ENCODE measurements around the gene MAT2A. TPM values are rescaled to one million over a fixed set of nuclear protein-coding genes. Genes with fewer than 3 reads are reported as not detected.

MAT2A gene
- total RNA-seq (2021; ENCODE audit: unreplicated experiment) (444 TPM), Bru-seq, nascent RNA (percentile 100 among the genes with signal in this experiment), BruChase-seq, experiment 1, labeled RNA remaining after a 6-hour chase (percentile 97 among the genes with signal in this experiment), BruChase-seq, experiment 2, labeled RNA remaining after a 2-hour chase (percentile 100 among the genes with signal in this experiment)
- polyA plus RNA-seq (2012) = 132 and 245 TPM in 2 replicates
- long read RNA-seq, transcript MAT2A-201 (9 exons, 2,819 nt) = major isoform, 132 of 360 reads
- long read RNA-seq, partial matches to known transcripts = 109 of 360 reads
- long read RNA-seq, other reads (novel, unspliced or antisense) = 113 of 360 reads

GRCh38 chr2:85538507-85539360, at the start of gene MAT2A:
Gene MAT2A, plus strand, starts transcription at chr2:85539168. Its CDS starts 120 bp downstream, at chr2:85539288.
- BruUV-seq (replicated peaks) = TSS peak; percentile 77
- ChIA-PET POLR2A (interaction anchor here (0.6 to 15.3 kb wide), 40 partner anchors 8 to 618 kb away, joined by 3 to 236 read pairs (median 6); partner anchors contain the start of genes C2orf68, ELMOD3, GGCX and RETSAT), CTCF (interaction anchor here (0.9 to 2.1 kb wide), 8 partner anchors 10 to 125 kb away, joined by 3 to 17 read pairs (median 4); no protein-coding TSS in a partner anchor), RAD21 (ENCODE audit: low non-redundant PET in 1 of 2, low total read pairs in 2 of 2, uncharacterized antibody in 2 of 2, unreplicated experiment in 2 of 2) (interaction anchor here (0.6 to 1.2 kb wide), 7 partner anchors 13 to 118 kb away, joined by 3 to 10 read pairs (median 6); no protein-coding TSS in a partner anchor)
- no peak within 1 kb of the TSS for H2AFZ ChIP-seq (ENCODE audit: low read depth, low read length, poor library complexity, severe bottlenecking)
- H3K4me2 ChIP-seq (ENCODE audit: low read length) = peak within 1 kb of the TSS; percentile 75
- peak within 1 kb of the TSS; percentile 99 for H3K27ac ChIP-seq (ENCODE audit: low read depth, low read length)
- peak within 1 kb of the TSS; percentile 94 for H3K9ac ChIP-seq (ENCODE audit: low read length)
- DNase-seq (ENCODE audit: low read depth, low spot score) = peak; percentile 89
- peaks cover 32 to 40% of the 10 kb centered on the region in 2 experiments for H3K36me3 ChIP-seq (ENCODE audit: control insufficient read depth in 1 of 2, insufficient read depth in 2 of 2, low read length in 2 of 2)
- peak within 1 kb of the TSS; percentile 84 to 94 for H3K4me3 ChIP-seq (replicated peaks in 1 of 2; ENCODE audit: low read depth in 1 of 2, low read length in 2 of 2)
- peaks cover 14 to 45% of the 10 kb centered on the region in 2 experiments; a peak in 3 of 4 replicates for H3K4me1 ChIP-seq (ENCODE audit: control insufficient read depth in 1 of 2, insufficient read depth in 2 of 2, low read length in 2 of 2)
- H3K79me2 ChIP-seq (ENCODE audit: insufficient read depth, low read length) = peaks cover 65% of the 10 kb centered on the region
- H4K20me1 ChIP-seq (ENCODE audit: insufficient read depth) = peaks cover 35% of the 10 kb centered on the region
- no peaks in the 10 kb centered on the region for H3K9me3 ChIP-seq (ENCODE audit: control insufficient read depth in 1 of 2, insufficient read depth in 1 of 2, low read depth in 1 of 2, low read length in 2 of 2)
- peak; percentile 81 for ATAC-seq
- no peaks in the 10 kb centered on the region for H3K27me3 ChIP-seq (ENCODE audit: insufficient read depth, low read length)
- no peaks in the 10 kb centered on the region for H3K9me2 ChIP-seq (ENCODE audit: insufficient read depth)
- intact Hi-C loops (cut with micrococcal nuclease) = loop anchor here (1.0 to 2.0 kb wide), 3 partner anchors 39 to 118 kb away; no protein-coding TSS in a partner anchor
- TF ChIP-seq ATF3 (IDR thresholded peaks at IDR 0.05) = no peak
- TF ChIP-seq SP1 (IDR thresholded peaks at IDR 0.05; ENCODE audit: low read depth) = no peak
- peak; percentile 40 for TF ChIP-seq TCF7L2 (IDR thresholded peaks at IDR 0.05; ENCODE audit: borderline replicate concordance, extremely low read depth, insufficient read depth, insufficient read length)
- peak; percentile 90 for TF ChIP-seq YY1 (IDR thresholded peaks at IDR 0.05; ENCODE audit: extremely low read depth, insufficient replicate concordance, low read depth, low read length)
- no peak for TF ChIP-seq MAX (IDR thresholded peaks at IDR 0.05)
- TF ChIP-seq FOSL1 (IDR thresholded peaks at IDR 0.05; ENCODE audit: low read depth) = no peak
- TF ChIP-seq SRF (IDR thresholded peaks at IDR 0.05; ENCODE audit: low read depth) = no peak
- no peak for TF ChIP-seq CEBPB (IDR thresholded peaks at IDR 0.05; ENCODE audit: low read depth)
- TF ChIP-seq SIN3A (IDR thresholded peaks at IDR 0.05; ENCODE audit: low read depth) = no peak
- TF ChIP-seq REST (IDR thresholded peaks at IDR 0.05; ENCODE audit: low read depth) = no peak
- TF ChIP-seq JUND (IDR thresholded peaks at IDR 0.05) = no peak
- TF ChIP-seq RAD21 (IDR thresholded peaks at IDR 0.05; ENCODE audit: low read depth) = no peak
- no peak for TF ChIP-seq ZNF274 (IDR thresholded peaks at IDR 0.05; ENCODE audit: low read depth, low read length)
- peak; percentile 99 for TF ChIP-seq POLR2AphosphoS5 (IDR thresholded peaks at IDR 0.05; ENCODE audit: low read depth, low read length)
- TF ChIP-seq ELF1 (IDR thresholded peaks at IDR 0.05; ENCODE audit: borderline replicate concordance, low read depth) = no peak
- no peak for TF ChIP-seq ZFX (IDR thresholded peaks at IDR 0.05)
- peak; percentile 99 for TF ChIP-seq POLR2A (IDR thresholded peaks at IDR 0.05; ENCODE audit: borderline replicate concordance, extremely low read depth, insufficient read depth, insufficient read length)
- TF ChIP-seq EZH2 (IDR thresholded peaks at IDR 0.05) = no peak
- TF ChIP-seq CBX3 (IDR thresholded peaks at IDR 0.05; ENCODE audit: low read depth) = no peak
- peak; percentile 8 for TF ChIP-seq ZBTB33 (IDR thresholded peaks at IDR 0.05; ENCODE audit: extremely low read depth, insufficient replicate concordance, low read length)

All from HCT116 (cell line).